Peyer's patch (tissue), 4 donors: ENCODE measurements around the gene RHD.
"Not testable (repeated sequence)": the region's sequence is repeated elsewhere in the genome, so short reads cannot be mapped to it uniquely, and the experiment has no call there.

Experiments used
- CTCF ChIP-seq, 6 experiments: fragments of 450-650 bp in 4 of 6; fragments of 200-600 bp in 2 of 6; sonication (generic) in 1 of 6; IDR thresholded peaks; one replicate each; pipeline ENCODE4 v1.5.1; 2017 to 2019; ENCODE audit warnings: antibody characterized with exemption in 6 of 6, mild to moderate bottlenecking in 3 of 6, moderate library complexity in 1 of 6
- POLR2A ChIP-seq, 2 donors: fragments of 450-650 bp; IDR thresholded peaks; one replicate each; pipeline ENCODE4 v1.5.1; 2017; ENCODE audit warnings: antibody characterized with exemption in 2 of 2, mild to moderate bottlenecking in 2 of 2, moderate library complexity in 2 of 2

- not testable (repeated sequence) for TF ChIP-seq CTCF, POLR2A (IDR thresholded peaks at IDR 0.05)
Observed at GRCh38 chr1:25309085-25309484, 36.8 kb downstream of the RHD start.
